Activated CD8-positive, alpha-beta memory T cell treated with anti-CD3 and anti-CD28 coated beads for 24 hours (primary cell): ENCODE measurements around the gene SRSF7.

Source experiments
- DNase-seq: peaks from one replicate; pipeline ENCODE4 v3.0.0-alpha.2; 2020

Gene SRSF7

GRCh38 chr2:38700113-38700785 lies 50.9 kb downstream of the SRSF7 start:
- no peak for DNase-seq

GRCh38 chr2:38698467-38699003 lies 52.6 kb downstream of the SRSF7 start:
- no peak for DNase-seq

- no peak for DNase-seq
Measured at GRCh38 chr2:38697116-38697840, 53.9 kb downstream of the SRSF7 start.
